NK-92 (cell line): ENCODE data around the gene OR2W3.

ENCODE experiments used
- DNase-seq: peaks from one replicate; lab custom pipeline; 2025; ENCODE audit not compliant: unreplicated experiment; lab: John Stamatoyannopoulos, UW

Gene OR2W3

GRCh38 chr1:247914941-247915662 is 19.7 kb downstream of the OR2W3 start:
- DNase-seq, result no peak

GRCh38 chr1:247919952-247920351 is 24.6 kb downstream of the OR2W3 start, which contains the start of gene OR2T8:
Gene OR2T8 (plus strand): TSS chr1:247920252. CDS start chr1:247921018, 766 bp downstream.
- no peak for DNase-seq

- no peak for DNase-seq
Observed at GRCh38 chr1:247923941-247924340, 28.6 kb downstream of the OR2W3 start.

- DNase-seq, result no peak
Observed at GRCh38 chr1:247924868-247925267, 29.5 kb downstream of the OR2W3 start, which contains the start of gene OR2AJ1. Gene OR2AJ1 (plus strand): TSS chr1:247924889. CDS start chr1:247933769, 8,880 bp downstream.

GRCh38 chr1:247933989-247934388 is 38.6 kb downstream of the OR2W3 start:
- no peak for DNase-seq

- DNase-seq, result no peak
Observed at GRCh38 chr1:247935781-247936180, 40.4 kb downstream of the OR2W3 start.

- DNase-seq, result no peak
Observed at GRCh38 chr1:247936415-247936814, 41.0 kb downstream of the OR2W3 start.

- DNase-seq, result peak; percentile 47
Observed at GRCh38 chr1:247936965-247937734, 41.8 kb downstream of the OR2W3 start.

- DNase-seq, result no peak
Observed at GRCh38 chr1:247942624-247943023, 47.2 kb downstream of the OR2W3 start.
